ENCODE results near the gene CDKN2AIP.

DNA sequence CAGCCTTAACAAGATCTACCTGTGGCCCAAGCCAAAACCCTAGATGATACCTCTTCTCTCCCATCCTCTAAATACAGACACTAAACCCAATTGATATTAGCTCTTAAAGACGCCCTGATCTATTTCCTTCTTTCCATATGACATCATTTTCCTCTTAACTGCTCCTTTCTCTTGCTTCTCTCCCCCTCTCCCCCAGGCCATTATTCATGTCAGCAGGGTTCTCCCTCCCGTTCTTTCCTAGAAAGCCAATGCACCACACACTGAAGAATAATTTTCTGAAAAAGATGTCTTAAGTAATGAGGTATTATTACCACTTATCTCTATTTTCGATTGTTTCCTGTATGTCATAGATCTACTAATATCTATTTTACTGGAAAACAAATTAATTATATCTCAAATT is 50.7 kb downstream of the CDKN2AIP start:
- TF ChIP-seq, protein P1, sequence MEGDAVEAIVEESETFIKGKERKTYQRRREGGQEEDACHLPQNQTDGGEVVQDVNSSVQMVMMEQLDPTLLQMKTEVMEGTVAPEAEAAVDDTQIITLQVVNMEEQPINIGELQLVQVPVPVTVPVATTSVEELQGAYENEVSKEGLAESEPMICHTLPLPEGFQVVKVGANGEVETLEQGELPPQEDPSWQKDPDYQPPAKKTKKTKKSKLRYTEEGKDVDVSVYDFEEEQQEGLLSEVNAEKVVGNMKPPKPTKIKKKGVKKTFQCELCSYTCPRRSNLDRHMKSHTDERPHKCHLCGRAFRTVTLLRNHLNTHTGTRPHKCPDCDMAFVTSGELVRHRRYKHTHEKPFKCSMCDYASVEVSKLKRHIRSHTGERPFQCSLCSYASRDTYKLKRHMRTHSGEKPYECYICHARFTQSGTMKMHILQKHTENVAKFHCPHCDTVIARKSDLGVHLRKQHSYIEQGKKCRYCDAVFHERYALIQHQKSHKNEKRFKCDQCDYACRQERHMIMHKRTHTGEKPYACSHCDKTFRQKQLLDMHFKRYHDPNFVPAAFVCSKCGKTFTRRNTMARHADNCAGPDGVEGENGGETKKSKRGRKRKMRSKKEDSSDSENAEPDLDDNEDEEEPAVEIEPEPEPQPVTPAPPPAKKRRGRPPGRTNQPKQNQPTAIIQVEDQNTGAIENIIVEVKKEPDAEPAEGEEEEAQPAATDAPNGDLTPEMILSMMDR (IDR thresholded peaks at IDR 0.05; ENCODE audit: low read depth, low read length, missing input control) = no peak
- TF ChIP-seq, protein P2, sequence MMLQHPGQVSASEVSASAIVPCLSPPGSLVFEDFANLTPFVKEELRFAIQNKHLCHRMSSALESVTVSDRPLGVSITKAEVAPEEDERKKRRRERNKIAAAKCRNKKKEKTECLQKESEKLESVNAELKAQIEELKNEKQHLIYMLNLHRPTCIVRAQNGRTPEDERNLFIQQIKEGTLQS (IDR thresholded peaks at IDR 0.05) = no peak
- no peak for TF ChIP-seq RAD21 (IDR thresholded peaks at IDR 0.05)
- TF ChIP-seq YY1 (IDR thresholded peaks at IDR 0.05) = no peak
- TF ChIP-seq JUND (IDR thresholded peaks at IDR 0.05) = no peak
- TF ChIP-seq, protein P3, sequence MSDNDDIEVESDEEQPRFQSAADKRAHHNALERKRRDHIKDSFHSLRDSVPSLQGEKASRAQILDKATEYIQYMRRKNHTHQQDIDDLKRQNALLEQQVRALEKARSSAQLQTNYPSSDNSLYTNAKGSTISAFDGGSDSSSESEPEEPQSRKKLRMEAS (IDR thresholded peaks at IDR 0.05) = no peak
- TF ChIP-seq FOXA1 (IDR thresholded peaks at IDR 0.05) = no peak
- TF ChIP-seq, protein P4, sequence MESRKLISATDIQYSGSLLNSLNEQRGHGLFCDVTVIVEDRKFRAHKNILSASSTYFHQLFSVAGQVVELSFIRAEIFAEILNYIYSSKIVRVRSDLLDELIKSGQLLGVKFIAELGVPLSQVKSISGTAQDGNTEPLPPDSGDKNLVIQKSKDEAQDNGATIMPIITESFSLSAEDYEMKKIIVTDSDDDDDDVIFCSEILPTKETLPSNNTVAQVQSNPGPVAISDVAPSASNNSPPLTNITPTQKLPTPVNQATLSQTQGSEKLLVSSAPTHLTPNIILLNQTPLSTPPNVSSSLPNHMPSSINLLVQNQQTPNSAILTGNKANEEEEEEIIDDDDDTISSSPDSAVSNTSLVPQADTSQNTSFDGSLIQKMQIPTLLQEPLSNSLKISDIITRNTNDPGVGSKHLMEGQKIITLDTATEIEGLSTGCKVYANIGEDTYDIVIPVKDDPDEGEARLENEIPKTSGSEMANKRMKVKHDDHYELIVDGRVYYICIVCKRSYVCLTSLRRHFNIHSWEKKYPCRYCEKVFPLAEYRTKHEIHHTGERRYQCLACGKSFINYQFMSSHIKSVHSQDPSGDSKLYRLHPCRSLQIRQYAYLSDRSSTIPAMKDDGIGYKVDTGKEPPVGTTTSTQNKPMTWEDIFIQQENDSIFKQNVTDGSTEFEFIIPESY (IDR thresholded peaks at IDR 0.05) = no peak
